Measurements from ENCODE around the gene DHX35. TPM values are rescaled to one million over a fixed set of nuclear protein-coding genes. Genes with fewer than 3 reads are reported as not detected.

DHX35 gene
- total RNA-seq, 1 donor from 2014 or later: 6.2 TPM

Other genes starting within 250 kb of the DHX35 start
- gene SLC32A1, start 237.9 kb upstream of the DHX35 start, total RNA-seq: not detected
- gene ACTR5, start 213.9 kb upstream of the DHX35 start, total RNA-seq: 6.6 TPM
- 1.7 TPM for gene PPP1R16B, start 156.6 kb upstream of the DHX35 start, total RNA-seq
- gene FAM83D, start 35.9 kb upstream of the DHX35 start, total RNA-seq: 2.9 TPM

All from left lobe of liver (tissue), 1 donor.